ENCODE data around the gene UGT1A6.

Gene UGT1A6

GRCh38 chr2:233795735-233796171 is 103.1 kb downstream of the UGT1A6 start:
- FAIRE-seq (no peak), DNase-seq (ENCODE audit: extremely low spot score, insufficient read length, low read depth) (no peak)

DNA sequence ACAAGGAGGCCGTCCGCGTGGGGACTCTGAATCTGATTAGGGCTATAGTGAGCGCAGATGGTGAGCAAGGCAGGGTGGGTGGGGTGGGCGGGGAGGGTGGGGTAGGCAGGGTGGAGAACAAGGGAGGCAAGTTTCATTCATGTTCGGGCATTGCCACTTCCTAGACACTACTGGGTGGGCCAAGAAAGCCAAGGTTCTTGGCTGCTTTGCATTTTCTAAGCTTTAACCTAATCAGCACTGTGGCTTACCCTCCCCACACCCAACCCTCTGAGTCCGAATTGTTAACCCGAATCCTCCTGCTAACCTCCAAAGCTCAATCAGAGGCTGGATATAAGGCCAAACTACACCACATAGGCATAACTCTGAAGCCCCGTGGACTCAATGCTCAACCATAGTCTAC is 103.6 kb downstream of the UGT1A6 start:
- FAIRE-seq (no peak), DNase-seq (ENCODE audit: extremely low spot score, insufficient read length, low read depth) (no peak)

DNA sequence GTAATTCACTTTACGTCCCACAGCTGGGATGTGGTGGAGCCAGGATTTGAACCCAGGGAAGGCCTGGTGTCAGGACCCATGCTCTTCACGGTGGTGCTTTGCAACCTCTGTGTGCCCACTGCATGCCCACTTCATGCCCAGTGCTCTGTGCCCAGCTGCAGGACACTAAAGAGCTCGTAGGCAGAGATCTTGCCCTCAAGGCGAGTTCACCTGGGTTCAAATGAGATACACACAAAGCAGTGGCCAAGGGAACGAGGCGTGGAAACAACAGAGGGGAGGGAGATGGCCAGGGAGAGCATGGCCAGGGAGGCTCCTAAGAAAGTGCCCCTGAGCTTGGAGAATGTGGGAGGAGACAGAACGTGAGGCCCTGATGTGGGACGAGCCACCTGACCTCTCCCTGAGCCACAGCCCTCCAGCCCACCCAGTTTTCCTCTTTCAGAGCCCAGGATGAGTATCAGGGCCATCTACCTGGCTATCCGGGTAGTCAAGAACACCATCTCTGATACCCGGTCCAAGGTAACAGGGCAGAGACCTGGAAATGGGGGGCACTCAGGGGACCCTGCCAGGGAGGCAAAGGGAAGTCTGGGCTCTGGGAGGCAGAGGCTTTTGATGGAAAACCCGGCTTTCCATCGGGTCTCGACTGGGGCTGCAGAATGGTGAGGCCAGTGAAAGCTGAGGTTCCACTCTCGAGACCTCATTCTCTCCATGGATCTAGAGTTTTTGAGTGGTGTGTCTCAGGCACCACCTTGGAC is 105.8 kb downstream of the UGT1A6 start:
- no peak for DNase-seq (ENCODE audit: extremely low spot score, insufficient read length, low read depth)
- no peak for FAIRE-seq

DNA sequence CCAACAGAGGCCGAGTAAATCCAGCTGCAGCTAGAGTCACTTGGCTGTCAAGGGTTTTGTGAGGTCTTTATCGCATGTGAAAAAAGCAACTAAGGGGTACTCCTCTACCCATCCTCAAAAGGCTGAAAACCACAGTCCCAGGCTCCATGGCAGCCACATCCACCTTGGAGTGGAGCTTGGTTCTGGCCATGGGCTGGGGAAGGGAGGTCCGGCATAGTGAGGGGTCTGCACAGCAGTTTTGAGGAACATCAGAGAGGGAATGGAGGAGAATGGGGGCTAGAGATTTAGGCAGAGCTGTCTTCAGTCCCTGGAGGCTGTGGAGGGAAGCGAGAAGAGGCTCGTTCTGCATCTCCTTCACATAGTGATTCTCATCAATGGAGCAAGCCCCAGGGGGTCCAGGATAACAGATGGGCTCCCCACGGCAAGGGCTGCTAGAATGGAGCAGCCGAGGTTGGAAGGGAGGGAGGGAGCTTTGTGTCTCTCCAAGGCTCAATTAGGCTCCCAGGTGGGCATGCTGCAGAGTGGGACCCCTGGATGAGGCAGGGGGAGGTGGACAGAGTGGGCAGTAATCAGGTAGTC is 106.5 kb downstream of the UGT1A6 start:
- DNase-seq (ENCODE audit: extremely low spot score, insufficient read length, low read depth) (no peak), FAIRE-seq (no peak)

- FAIRE-seq (no peak), DNase-seq (ENCODE audit: extremely low spot score, insufficient read length, low read depth) (no peak)
These were observed 107.0 kb downstream of the UGT1A6 start for GRCh38 chr2:233799716-233800115.

DNA sequence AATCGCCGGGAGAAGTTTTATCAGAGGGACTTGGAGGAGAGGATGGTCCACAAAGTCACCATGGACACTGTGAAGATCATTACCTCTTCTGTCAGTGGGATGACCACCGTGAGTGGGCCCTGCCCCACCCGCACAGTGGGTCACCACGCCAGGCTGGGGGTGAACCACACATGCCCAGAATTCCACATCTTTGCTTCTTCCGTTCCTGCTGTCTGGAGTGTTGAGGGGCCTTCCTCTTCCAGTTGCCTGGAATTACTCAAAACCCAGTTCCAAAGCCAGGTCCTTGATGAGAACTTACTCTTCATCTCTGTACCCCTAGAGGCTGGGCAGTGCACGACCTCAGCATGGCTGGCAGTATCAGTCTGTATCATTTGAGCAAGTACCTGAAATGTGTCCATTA is 107.5 kb downstream of the UGT1A6 start:
- no peak for DNase-seq (ENCODE audit: extremely low spot score, insufficient read length, low read depth)
- FAIRE-seq = no peak

GRCh38 chr2:233801357-233802131 is 108.9 kb downstream of the UGT1A6 start:
- FAIRE-seq (no peak), DNase-seq (ENCODE audit: extremely low spot score, insufficient read length, low read depth) (no peak)

GRCh38 chr2:233802132-233802815 is 109.6 kb downstream of the UGT1A6 start:
- DNase-seq (ENCODE audit: extremely low spot score, insufficient read length, low read depth) (no peak), FAIRE-seq (no peak)

DNA sequence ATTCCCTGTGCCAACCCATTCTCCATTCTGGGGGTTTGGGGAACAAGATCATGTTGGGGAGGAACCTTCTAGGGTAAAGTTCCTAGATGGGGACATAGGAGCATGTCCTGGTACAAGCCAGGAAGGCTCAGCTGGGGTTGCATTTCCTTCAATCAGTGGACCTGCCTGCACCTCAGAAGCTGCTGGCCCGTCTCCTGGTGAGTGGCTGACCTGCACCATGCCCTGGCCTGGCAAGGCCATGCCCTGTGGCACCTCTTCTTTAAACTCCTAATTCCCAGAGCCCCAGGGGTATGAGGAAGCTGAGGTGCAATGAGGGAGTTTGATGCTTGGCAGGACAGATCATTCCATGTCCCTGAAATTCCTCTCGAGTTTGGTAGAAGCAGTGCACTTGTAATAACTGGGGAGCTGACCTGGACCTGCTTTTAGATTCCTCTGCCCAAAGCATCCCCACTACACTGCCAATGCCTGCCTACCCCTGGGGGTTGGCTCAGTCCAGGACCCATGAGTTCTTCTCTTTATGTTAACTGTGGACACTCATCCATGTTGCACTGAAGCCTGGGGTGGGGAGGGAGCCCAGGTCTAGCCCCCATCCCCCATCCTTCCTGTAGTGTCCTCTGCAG is 110.7 kb downstream of the UGT1A6 start:
- FAIRE-seq = no peak

DNA sequence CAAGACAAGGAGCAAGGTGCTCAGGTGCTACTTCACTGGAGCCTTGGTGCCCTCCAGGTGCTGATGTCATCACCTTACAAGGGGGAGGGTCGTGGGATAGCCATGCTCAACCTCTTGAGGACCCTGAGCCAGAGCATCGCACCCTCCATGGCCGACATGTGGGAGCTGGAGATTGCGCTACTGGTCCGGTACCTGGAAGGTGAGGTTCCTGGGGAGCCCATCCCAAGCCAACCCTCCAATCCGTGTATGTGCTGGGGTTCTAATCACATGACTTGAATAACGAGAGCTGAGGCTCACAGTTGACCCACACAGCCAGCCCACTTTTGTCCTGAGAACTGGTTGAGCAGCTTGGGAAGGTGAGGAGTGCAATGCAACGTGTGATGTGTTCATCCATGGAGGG is 111.3 kb downstream of the UGT1A6 start:
- no peak for DNase-seq (ENCODE audit: extremely low spot score, insufficient read length, low read depth)
- FAIRE-seq = no peak

More for the DNA sequence above, 110.7 kb downstream of the UGT1A6 start:
- no peak for DNase-seq (ENCODE audit: extremely low spot score, insufficient read length, low read depth)

- FAIRE-seq (no peak), DNase-seq (ENCODE audit: extremely low spot score, insufficient read length, low read depth) (no peak)
These were observed 114.7 kb downstream of the UGT1A6 start for GRCh38 chr2:233807215-233807865.

DNA sequence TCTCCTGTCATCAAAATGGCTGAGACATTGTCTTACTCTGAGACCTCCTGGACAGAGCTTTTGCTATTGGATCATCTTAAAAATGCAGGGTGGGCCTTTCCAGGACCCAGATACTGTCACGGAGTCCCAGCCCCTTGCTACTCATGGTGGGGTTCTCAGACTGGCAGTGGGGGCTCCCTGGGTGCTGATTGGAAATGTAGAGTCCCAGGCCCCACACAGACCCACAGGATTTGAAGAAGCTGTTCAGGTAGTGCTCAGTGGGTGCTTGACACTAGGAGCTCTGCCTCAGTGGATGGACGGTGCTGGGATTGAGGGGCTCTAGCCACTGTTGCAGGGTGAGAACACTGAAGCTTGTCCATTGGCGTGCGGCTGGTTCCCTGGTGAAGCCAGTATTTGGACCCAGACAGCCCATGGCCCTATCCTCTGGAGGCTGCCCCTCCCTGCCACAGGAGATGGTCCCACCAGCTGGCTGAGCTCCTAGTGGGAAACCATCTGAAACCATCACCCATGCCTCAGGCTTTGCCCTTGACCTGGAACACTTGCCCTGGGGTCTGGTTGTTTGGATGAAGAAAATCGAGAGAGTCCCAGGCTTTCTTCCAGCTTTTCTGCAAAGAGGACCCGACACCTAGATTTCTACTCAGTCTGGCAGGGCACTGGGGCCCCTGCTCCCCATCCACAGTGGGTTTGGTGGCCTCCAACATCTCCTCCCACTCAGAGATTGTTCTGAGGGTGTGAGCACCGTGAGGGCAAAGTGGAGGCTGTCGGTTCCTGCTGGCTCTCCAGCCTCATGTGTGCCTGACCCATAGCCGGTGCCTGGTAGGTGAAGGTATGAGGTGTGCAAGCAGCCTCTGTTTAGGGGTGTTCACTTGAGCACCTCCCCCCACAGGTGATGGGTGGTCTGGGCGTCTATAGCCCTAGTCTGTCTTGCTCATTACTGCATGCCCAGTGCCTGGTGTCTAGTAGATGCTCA is 115.6 kb downstream of the UGT1A6 start:
- FAIRE-seq = no peak

DNA sequence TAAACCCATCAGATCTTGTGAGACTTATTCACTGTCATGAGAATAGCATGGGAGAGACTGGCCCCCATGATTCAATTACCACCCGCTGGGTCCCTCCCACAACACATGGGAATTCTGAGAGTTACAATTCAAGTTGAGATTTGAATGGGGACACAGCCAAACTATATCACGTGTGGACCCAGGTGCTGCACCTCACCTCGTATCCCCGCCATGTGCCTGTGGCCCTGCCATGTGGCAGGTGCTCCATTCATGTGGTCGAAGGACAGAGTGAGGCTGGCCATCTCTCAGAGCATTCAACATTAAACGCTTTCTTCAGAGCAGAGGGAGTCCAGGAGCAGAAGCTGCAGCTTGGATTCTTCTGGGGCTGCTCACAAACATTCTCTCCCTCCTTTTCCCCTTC is 117.7 kb downstream of the UGT1A6 start:
- DNase-seq (ENCODE audit: extremely low spot score, insufficient read length, low read depth) = no peak
- no peak for FAIRE-seq

More for the DNA sequence above, 115.6 kb downstream of the UGT1A6 start:
- DNase-seq (ENCODE audit: extremely low spot score, insufficient read length, low read depth) = no peak

- FAIRE-seq (no peak), DNase-seq (ENCODE audit: extremely low spot score, insufficient read length, low read depth) (no peak)
These were observed 118.4 kb downstream of the UGT1A6 start for GRCh38 chr2:233811087-233811486.

- no peak for FAIRE-seq
These were observed 119.0 kb downstream of the UGT1A6 start for GRCh38 chr2:233811732-233812131.

DNA sequence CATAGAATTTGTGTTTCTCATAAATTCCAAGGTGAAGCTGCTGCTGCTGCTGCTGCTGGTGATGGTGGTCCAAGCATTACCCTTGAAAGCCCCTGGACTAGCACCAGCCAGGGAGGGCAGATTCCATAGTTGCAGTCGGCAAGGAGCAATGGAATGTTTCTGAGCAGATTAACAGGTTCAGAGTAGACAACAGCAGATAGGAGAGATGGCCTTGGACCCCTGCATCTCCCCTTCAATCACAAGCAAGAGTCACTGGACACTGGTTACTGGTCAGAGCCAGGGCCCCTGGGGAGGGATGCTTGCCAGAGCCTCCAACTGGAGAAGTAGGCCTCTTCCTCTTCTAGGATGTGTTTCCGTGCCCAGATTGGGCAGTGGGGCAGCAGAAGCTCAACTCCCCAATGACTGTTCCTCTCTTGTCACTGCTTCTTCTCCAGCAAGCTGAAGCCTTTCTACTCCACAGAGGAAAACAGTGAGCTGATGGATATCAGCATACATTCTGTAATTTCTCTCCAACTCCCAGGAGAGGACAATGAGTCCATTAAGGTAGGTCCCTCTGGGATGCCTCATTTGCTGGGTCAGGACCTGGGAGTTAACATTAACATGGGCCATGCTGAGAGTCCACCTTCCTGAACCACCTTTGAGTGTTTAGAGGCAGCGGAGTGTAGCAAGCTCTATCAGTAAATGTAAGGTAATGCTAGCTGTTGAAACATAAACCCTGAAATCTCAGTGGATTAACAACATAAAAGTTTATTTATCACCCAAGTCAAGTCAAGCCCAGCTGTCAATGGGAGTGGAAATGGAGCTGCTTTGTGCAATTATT is 120.8 kb downstream of the UGT1A6 start:
- DNase-seq (ENCODE audit: extremely low spot score, insufficient read length, low read depth) = no peak
- no peak for FAIRE-seq

More at GRCh38 chr2:233811732-233812131, 119.0 kb downstream of the UGT1A6 start:
- DNase-seq (ENCODE audit: extremely low spot score, insufficient read length, low read depth) = no peak

DNA sequence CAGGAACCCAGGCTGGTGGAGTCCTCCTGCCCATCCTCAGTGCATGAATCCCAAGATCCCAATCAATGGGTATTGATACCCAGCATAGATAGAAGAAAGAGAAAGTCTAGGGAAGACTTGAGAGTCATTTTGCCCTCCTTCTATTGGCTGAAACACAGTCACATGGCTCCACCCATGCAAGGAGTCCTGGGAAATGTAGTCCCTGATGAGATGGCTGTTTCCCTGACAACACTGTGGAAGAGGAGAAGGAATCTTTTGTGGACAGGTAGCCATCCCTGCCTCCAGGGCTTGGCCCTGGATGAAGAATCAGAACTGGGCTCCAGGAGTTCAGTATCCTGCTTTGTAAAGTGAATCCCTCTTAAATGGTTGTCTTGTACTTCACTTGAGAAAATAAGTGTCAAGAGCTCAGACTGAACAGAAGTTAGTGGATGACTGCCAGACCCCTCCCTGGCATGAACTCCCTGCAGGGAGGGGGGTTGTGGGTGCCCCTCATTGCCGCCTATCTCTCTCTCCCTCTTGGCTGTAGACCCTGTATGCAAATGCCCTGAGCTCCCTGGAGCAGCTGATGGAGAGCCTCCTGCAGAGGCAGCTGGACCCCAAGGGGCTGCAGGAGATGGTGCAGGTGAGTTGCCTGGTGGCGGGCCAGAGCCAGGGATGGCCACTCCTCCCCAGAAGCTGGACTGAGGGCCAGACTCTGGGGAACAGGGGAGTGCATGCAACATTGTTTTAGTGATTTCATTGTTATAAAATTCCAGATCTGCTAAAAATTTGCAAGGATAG is 121.6 kb downstream of the UGT1A6 start:
- DNase-seq (ENCODE audit: extremely low spot score, insufficient read length, low read depth) (no peak), FAIRE-seq (no peak)

All from GM18507 (cell line).